ENCODE results near the gene UBD.
A peak's percentile ranks its signal among the peaks of the same experiment; 100 is the strongest.

Gene UBD

GRCh38 chr6:29593199-29593855 lies 33.8 kb upstream of the UBD start:
- DNase-seq (ENCODE audit: insufficient read length, low spot score) (no peak), FAIRE-seq (no peak)
- TF ChIP-seq PAX5 (IDR thresholded peaks at IDR 0.05; ENCODE audit: insufficient read depth, low read length, severe bottlenecking) (no peak), SPI1 (IDR thresholded peaks at IDR 0.05; ENCODE audit: low read depth, low read length) (no peak), TAF1 (IDR thresholded peaks at IDR 0.05; ENCODE audit: low read depth, low read length) (no peak), POU2F2 (IDR thresholded peaks at IDR 0.05; ENCODE audit: low read depth, low read length) (no peak)

DNA sequence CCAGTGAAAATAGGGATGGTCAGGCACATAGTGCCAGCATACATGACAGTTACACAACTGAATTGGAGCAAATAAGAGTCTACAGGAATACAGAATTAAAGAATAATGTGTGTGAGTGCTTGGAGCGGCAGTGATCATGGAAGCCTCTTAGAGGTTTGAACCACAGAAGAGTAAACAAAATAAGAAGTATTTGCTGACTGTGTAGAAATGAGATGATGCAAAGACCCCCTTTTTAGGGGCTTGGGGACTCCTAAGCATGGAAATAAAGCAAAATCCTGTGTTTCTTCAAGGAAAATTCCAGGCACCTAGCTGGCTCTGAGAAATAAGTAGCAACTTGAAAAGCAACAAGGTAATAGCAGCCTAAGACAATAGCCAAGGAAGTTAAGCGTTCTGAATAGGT lies 32.1 kb upstream of the UBD start:
- no peak for DNase-seq (ENCODE audit: insufficient read length, low spot score)
- FAIRE-seq: no peak
- TF ChIP-seq POLR2A (IDR thresholded peaks at IDR 0.05; ENCODE audit: low read depth, low read length) (no peak), POLR2AphosphoS5 (IDR thresholded peaks at IDR 0.05; ENCODE audit: low read depth, low read length) (no peak), POU2F2 (IDR thresholded peaks at IDR 0.05; ENCODE audit: low read depth, low read length) (no peak), TAF1 (IDR thresholded peaks at IDR 0.05; ENCODE audit: low read depth, low read length) (no peak), PAX5 (IDR thresholded peaks at IDR 0.05; ENCODE audit: insufficient read depth, low read length, severe bottlenecking) (no peak), SPI1 (IDR thresholded peaks at IDR 0.05; ENCODE audit: low read depth, low read length) (no peak)

- TF ChIP-seq PAX5 (IDR thresholded peaks at IDR 0.05; ENCODE audit: insufficient read depth, low read length, severe bottlenecking): no peak
- TF ChIP-seq SPI1 (IDR thresholded peaks at IDR 0.05; ENCODE audit: low read depth, low read length): peak; percentile 87
- FAIRE-seq: no peak
- no peak for DNase-seq (ENCODE audit: insufficient read length, low spot score)
Measured at GRCh38 chr6:29590218-29590808, 30.8 kb upstream of the UBD start.

DNA sequence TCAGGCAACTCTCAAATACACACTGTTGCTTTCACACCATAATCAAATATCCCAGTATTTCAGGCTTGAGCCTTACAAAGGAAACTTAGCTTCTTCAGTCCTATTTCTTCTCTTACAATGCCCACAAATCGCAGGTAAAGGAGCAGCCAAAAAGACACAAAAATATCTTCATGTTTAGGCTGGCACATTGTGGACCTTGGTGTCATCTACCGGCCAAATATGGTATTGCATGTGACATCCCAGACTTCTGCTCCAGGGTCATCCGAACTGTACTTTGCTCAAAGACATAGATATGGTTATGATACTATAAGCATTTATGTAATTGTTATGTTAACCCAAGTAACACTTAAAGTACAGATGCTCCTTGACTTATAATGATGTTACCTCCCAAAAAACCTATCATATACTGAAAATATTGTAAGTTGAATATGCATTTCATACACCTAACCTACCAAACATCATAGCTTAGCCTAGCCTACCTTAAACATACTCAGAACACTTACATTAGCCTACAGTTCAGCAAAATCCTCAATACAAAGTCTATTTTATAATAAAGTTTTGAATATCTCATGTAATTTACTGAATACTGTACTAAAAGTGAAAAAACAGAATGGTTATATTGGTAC lies 30.0 kb upstream of the UBD start:
- TF ChIP-seq POU2F2 (IDR thresholded peaks at IDR 0.05; ENCODE audit: low read depth, low read length) (no peak), POLR2AphosphoS5 (IDR thresholded peaks at IDR 0.05; ENCODE audit: low read depth, low read length) (no peak), PAX5 (IDR thresholded peaks at IDR 0.05; ENCODE audit: insufficient read depth, low read length, severe bottlenecking) (no peak), POLR2A (IDR thresholded peaks at IDR 0.05; ENCODE audit: low read depth, low read length) (no peak), SPI1 (IDR thresholded peaks at IDR 0.05; ENCODE audit: low read depth, low read length) (no peak), TAF1 (IDR thresholded peaks at IDR 0.05; ENCODE audit: low read depth, low read length) (no peak)
- DNase-seq (ENCODE audit: insufficient read length, low spot score): no peak
- FAIRE-seq: peak; percentile 85

DNA sequence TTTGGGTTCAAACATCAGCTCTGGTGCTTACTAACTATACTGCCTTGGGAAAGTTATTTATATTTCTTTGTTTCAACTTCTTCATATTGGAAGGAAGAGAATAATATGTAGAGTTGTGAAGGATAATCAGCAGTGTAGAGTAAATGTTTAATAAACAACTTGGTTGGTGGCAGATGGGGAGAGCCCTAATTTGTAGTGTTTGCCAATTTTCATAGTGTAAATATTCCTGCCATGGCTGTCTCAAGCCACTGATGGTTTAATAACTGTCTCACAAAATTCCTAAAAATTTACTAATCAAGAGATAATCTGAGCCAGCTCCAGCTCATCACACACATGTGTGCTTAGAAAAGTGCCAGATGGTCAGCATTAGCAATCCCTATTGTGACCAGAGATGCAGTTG lies 25.3 kb upstream of the UBD start, which contains the start of gene OR2H2:
Gene OR2H2 (plus strand): TSS at position 301 of the 400 bp plus-strand sequence. CDS start 2,824 bp downstream, outside the sequence.
- DNase-seq (ENCODE audit: insufficient read length, low spot score) (no peak), FAIRE-seq (no peak)
- TF ChIP-seq POLR2A (IDR thresholded peaks at IDR 0.05; ENCODE audit: low read depth, low read length): no peak
- TF ChIP-seq TAF1 (IDR thresholded peaks at IDR 0.05; ENCODE audit: low read depth, low read length): no peak
- TF ChIP-seq POU2F2 (IDR thresholded peaks at IDR 0.05; ENCODE audit: low read depth, low read length): no peak
- TF ChIP-seq SPI1 (IDR thresholded peaks at IDR 0.05; ENCODE audit: low read depth, low read length): no peak
- TF ChIP-seq POLR2AphosphoS5 (IDR thresholded peaks at IDR 0.05; ENCODE audit: low read depth, low read length): no peak
- TF ChIP-seq PAX5 (IDR thresholded peaks at IDR 0.05; ENCODE audit: insufficient read depth, low read length, severe bottlenecking): no peak

DNA sequence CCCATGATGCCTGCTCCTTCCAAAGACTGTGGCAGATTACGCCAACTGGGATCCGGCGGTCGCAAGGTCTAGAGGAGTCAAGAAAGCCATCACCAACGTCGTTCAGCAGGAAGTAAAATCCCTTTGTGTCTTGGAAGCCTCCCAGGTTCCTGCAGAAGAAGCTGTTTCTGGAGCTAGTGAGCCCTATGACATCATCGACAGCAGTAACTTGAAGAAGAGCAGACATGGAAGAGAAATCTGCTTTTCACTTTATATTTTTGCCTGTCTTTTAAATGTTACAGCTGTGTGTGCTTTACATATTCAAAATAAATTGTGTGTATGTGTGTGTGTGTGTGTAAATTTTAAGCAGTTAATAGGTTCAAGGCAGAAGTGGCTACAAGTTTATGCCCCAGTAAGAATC lies 18.0 kb upstream of the UBD start:
- TF ChIP-seq TAF1 (IDR thresholded peaks at IDR 0.05; ENCODE audit: low read depth, low read length) (no peak), PAX5 (IDR thresholded peaks at IDR 0.05; ENCODE audit: insufficient read depth, low read length, severe bottlenecking) (no peak), POU2F2 (IDR thresholded peaks at IDR 0.05; ENCODE audit: low read depth, low read length) (no peak), POLR2AphosphoS5 (IDR thresholded peaks at IDR 0.05; ENCODE audit: low read depth, low read length) (no peak), POLR2A (IDR thresholded peaks at IDR 0.05; ENCODE audit: low read depth, low read length) (no peak), SPI1 (IDR thresholded peaks at IDR 0.05; ENCODE audit: low read depth, low read length) (no peak)
- FAIRE-seq: no peak
- no peak for DNase-seq (ENCODE audit: insufficient read length, low spot score)

GRCh38 chr6:29576056-29576455 lies 16.5 kb upstream of the UBD start:
- TF ChIP-seq PAX5 (IDR thresholded peaks at IDR 0.05; ENCODE audit: insufficient read depth, low read length, severe bottlenecking) (no peak), POLR2AphosphoS5 (IDR thresholded peaks at IDR 0.05; ENCODE audit: low read depth, low read length) (no peak), TAF1 (IDR thresholded peaks at IDR 0.05; ENCODE audit: low read depth, low read length) (no peak), POLR2A (IDR thresholded peaks at IDR 0.05; ENCODE audit: low read depth, low read length) (no peak), POU2F2 (IDR thresholded peaks at IDR 0.05; ENCODE audit: low read depth, low read length) (no peak), SPI1 (IDR thresholded peaks at IDR 0.05; ENCODE audit: low read depth, low read length) (no peak)
- FAIRE-seq (no peak), DNase-seq (ENCODE audit: insufficient read length, low spot score) (no peak)

DNA sequence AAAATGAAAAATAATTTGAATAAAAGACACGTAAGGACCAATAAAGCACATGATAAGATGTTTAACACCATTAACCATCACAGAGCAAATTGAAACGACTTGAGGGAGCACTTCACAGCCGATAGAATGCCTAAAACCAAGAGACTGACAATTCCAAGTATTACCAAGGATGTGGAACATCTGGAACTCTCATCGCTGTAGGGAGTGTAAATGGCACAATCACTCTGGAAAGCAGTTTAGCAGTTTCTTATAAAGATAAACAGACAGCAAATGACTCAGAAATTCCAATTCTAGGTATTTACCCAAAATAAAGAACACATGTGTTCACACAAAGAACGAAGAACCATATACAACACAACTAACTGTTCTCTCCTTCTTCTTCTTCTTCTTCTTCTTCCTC lies 8.5 kb upstream of the UBD start:
- FAIRE-seq (no peak), DNase-seq (ENCODE audit: insufficient read length, low spot score) (no peak)
- no peak for TF ChIP-seq SPI1 (IDR thresholded peaks at IDR 0.05; ENCODE audit: low read depth, low read length)
- no peak for TF ChIP-seq POU2F2 (IDR thresholded peaks at IDR 0.05; ENCODE audit: low read depth, low read length)
- TF ChIP-seq POLR2AphosphoS5 (IDR thresholded peaks at IDR 0.05; ENCODE audit: low read depth, low read length): no peak
- no peak for TF ChIP-seq PAX5 (IDR thresholded peaks at IDR 0.05; ENCODE audit: insufficient read depth, low read length, severe bottlenecking)
- no peak for TF ChIP-seq TAF1 (IDR thresholded peaks at IDR 0.05; ENCODE audit: low read depth, low read length)
- no peak for TF ChIP-seq POLR2A (IDR thresholded peaks at IDR 0.05; ENCODE audit: low read depth, low read length)

DNA sequence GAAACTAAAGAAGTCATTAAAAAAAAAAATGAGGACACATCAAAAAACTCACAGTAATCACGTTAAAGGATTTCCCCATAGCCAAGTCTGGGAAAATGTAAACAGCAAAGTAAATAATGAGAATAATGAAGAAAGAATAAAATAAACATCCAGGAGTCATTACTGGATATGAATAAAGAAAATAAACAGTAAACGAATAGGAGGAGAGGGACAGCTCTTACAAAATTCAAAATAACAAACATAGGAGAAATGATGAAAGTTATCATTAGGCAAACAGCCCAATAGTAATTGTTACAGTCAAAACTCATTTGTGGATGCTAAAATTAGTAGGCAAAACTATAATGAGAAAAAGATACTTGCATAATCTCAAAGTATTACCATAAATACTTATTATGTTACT lies 8.0 kb upstream of the UBD start:
- TF ChIP-seq POU2F2 (IDR thresholded peaks at IDR 0.05; ENCODE audit: low read depth, low read length) (no peak), SPI1 (IDR thresholded peaks at IDR 0.05; ENCODE audit: low read depth, low read length) (no peak), POLR2A (IDR thresholded peaks at IDR 0.05; ENCODE audit: low read depth, low read length) (no peak), TAF1 (IDR thresholded peaks at IDR 0.05; ENCODE audit: low read depth, low read length) (no peak), POLR2AphosphoS5 (IDR thresholded peaks at IDR 0.05; ENCODE audit: low read depth, low read length) (no peak), PAX5 (IDR thresholded peaks at IDR 0.05; ENCODE audit: insufficient read depth, low read length, severe bottlenecking) (no peak)
- FAIRE-seq: no peak
- no peak for DNase-seq (ENCODE audit: insufficient read length, low spot score)

Data from GM12891 (cell line).